Left kidney (tissue), 8 donors: ENCODE results near the gene FCER2. TPM values are rescaled to one million over a fixed set of nuclear protein-coding genes. Genes with fewer than 3 reads are reported as not detected.
"Not testable (repeated sequence)": the region's sequence is repeated elsewhere in the genome, so short reads cannot be mapped to it uniquely, and the experiment has no call there.

Source experiments
- DNase-seq: peaks from one replicate; pipeline ENCODE4 v3.0.0-alpha.2; 2013
- long read RNA-seq, 8 donors: transcript quantifications; one replicate each; lab custom pipeline, GENCODE V29; 2026
- polyA plus RNA-seq: library from polyadenylated mRNA; unstranded; fragments of 120-200 nt; gene quantifications from one replicate; pipeline ENCODE4 v1.2.1, GENCODE V29; 2013; ENCODE audit not compliant: insufficient read length

Gene FCER2, protein sequence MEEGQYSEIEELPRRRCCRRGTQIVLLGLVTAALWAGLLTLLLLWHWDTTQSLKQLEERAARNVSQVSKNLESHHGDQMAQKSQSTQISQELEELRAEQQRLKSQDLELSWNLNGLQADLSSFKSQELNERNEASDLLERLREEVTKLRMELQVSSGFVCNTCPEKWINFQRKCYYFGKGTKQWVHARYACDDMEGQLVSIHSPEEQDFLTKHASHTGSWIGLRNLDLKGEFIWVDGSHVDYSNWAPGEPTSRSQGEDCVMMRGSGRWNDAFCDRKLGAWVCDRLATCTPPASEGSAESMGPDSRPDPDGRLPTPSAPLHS
- polyA plus RNA-seq: not detected
- long read RNA-seq, donor 1: 0 reads
- long read RNA-seq, donor 2: 0 reads
- long read RNA-seq, donor 3: 0 reads
- long read RNA-seq, donor 4: 0 reads
- long read RNA-seq, donor 5, partial matches to known transcripts: 0 of 1 reads
- long read RNA-seq, donor 5, other reads (novel, unspliced or antisense): 0 of 1 reads
- long read RNA-seq, donor 6: 0 reads
- long read RNA-seq, donor 7: 0 reads
- long read RNA-seq, donor 8: 0 reads

DNA sequence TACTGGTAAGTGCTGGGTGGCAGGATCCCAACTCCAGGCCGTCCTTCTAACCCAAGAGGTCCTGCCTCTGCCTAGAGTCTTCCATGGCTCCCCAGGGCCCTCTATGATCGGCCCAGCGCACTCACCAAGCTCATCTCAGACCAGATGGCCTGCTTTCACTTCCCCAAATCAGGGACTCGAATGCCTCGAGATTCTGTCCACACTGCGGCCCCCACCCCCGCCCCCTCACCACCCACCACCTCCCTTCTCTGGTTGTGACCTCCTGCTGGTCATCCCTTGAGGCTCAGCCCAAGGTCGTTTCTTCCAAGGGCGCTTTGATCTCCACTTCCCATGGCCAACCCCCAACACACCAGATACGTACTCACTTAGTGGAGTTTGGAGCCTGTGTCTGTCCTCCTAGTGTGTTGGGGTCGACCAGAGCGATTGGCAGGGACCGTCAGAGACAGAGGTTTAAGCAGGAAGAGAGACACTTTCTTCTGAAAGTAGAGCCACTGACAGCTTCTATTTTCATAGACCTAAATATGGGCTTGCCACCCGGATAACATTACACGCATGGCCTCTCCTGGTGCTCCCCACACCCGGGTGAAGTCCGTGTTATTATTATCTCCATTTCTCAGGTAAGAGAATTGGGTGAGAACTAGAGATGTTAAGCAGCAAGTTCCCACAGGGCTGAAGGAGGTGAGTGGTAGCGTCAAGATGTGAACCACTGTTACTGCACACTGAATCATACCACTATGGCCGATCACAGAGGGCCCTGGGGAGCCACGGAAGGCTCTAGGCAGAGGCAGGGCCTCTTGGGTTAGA is at the start of gene FCER2:
Gene FCER2, minus strand, starts transcription at position 478 of the 804 bp plus-strand sequence. CDS start 2,371 bp downstream, outside the sequence.
- no peak for DNase-seq

DNA sequence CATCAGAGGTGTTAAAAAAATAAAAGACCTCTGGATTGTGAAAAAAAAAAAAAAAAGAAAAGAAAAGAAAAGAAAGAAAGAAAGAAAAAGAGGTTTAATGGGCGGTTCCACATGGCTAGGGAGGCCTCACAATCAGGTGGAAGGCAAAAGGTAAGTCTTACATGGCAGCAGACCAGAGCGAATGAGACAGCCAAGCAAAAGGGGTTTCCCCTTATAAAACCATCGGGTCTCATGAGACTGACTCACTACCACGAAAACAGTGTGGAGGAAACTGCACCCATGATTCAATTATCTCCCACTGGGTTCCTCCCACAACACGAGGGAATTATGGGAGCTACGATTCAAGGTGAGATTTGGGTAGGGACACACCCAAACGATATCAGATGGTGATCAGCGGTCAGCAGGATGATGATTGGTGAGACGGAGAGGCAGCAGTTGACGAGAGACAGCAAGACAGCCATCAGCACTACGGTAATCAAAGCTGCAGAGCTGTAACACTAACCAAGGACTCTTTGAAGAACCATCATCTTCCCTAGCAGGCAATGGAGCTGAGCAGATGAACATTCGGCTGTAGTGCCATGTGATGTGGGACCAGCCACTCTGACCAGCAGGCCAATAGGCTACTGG is 49.3 kb upstream of the FCER2 start:
- no peak for DNase-seq

DNA sequence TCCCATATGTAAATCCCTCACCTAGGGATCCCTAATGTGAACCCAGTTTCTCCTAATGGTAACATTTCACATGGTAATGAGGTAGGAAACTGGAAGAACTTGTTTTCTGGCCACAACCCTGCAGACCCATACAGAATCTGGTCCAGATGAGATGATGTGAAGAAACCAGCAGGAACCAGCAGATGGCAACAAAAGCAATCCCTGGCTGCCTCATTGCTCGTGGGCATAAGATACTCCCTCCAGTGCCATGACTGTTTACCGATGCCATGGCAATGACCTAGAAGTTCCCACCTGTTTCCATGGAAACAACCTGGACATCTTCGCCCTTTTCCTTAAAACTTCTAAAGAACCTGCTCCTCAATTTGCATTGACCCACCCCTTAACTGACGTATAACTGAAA is 46.8 kb upstream of the FCER2 start:
- peak; percentile 36 for DNase-seq

DNA sequence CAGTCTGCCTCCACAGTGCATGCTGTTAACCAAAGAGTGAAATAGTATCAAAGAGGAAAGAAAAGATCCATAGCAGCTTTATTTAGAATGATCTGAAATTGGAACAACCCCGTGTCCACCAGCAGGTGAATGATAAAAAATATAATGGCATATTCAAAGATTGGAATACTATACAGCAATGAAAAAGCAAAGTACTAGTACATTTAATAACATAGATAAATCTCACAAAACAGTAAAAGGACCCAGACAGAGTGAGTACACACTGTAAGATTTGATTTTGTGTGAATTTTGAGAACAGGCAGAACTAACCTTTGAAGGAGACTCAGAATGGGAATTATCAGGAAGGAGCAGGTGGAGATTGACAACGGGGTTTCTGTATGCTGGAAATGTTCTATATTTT is 46.2 kb upstream of the FCER2 start:
- DNase-seq: no peak

DNA sequence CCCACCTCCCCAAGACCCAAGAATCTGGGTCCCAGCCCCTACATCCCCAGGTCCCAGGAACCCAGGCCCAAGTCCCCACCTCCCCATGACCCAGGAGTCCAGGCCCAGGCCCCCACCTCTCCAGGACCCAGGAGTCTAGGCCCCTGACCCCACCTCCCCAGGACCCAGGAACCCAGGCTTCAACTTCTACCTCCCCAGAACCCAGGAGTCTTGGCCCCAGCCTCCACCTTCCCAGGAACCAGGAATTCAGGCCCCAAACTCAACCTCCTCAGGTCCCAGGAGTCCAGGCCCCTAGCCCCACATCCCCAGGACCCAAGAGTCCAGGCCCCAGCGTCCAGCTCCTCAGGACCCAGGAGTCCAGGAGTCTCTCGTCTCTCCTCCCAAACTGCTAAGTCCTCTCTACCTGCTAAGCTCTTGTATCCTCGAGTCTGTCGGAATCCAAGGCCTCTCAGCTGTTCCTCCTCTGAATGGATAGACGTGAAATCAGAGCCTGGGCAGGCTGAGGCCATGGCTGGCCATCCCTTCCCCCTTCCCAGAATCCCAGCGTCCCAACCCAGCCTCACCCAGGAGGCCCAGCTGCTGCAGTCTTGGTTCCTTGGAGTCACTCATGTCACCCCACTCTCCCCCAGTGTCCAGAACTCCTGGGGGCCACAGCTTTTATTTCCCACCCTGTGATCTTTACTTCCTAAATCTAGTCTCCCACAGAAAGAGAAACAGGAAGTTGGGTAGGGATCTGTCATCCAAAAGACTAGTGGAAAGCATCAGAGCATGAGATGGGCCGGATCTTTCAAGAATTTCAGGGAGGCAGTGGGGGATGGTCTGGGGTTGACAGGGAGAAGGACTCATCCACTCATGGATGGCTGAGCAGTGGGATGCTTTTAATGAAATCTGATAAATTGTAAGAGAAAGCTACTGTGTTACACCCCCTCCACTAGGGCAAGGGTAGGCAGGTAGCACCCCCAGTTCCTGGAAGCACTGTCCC is 45.3 kb upstream of the FCER2 start, which contains the start of gene CD209:
Gene CD209, minus strand, starts transcription at position 632 of the 982 bp plus-strand sequence. Its CDS starts 23 bp downstream, at position 609.
- peak; percentile 39 for DNase-seq

DNA sequence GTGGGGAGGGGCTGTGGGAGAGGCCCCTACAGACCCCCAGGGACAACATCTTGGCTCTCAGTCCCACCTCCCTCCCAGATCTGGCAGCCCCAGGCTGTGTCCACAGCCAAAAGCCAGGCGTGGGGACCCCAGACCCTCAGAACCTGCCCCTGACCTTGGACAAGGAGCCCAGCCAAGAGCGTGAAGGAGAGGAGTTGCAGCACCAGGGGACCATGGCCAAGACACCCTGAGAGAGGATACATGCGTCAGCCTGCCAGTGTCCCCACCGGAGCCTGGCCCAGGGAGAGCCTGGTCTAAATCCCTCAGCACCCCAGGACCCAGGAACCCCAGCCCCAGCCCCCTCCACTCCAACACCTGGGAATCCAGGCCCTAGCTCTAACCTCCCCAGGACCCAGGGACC is 44.4 kb upstream of the FCER2 start:
- not testable (repeated sequence) for DNase-seq

DNA sequence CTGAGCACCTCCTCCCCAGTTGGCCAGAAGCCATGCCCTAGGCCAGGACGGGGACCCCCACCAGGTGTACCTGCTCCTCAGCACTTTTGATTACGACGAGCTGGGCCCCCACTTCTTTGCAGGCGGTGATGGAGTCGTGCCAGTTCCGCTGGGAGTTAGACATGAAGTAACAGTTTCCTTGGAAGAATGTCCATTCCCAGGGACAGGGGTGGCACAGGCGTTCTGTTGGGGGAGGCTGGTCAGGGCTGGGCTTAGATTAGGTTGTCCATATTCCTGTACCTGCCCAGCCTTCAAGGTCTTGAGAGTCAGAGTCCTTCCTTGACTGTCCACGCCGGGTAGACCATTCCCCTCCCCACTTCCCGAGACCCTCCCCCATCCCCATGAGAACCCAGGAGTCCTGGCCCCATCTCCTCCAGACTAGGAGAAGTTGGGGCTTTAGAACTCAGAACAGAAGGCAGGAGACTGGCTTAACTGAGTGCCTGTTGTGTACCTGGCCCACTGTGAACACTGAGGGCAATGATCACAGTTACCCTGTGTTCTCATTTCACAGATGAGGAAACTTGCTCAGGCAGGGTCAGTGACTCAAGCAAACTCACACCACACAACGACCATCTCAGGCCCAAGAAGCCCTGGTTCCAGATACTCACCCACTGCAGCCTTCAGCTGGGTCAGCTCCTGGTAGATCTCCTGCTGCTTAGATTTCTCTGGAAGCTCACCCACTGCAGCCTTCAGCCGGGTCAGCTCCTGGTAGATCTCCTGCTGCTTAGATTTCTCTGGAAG is 43.1 kb upstream of the FCER2 start:
- no peak for DNase-seq

DNA sequence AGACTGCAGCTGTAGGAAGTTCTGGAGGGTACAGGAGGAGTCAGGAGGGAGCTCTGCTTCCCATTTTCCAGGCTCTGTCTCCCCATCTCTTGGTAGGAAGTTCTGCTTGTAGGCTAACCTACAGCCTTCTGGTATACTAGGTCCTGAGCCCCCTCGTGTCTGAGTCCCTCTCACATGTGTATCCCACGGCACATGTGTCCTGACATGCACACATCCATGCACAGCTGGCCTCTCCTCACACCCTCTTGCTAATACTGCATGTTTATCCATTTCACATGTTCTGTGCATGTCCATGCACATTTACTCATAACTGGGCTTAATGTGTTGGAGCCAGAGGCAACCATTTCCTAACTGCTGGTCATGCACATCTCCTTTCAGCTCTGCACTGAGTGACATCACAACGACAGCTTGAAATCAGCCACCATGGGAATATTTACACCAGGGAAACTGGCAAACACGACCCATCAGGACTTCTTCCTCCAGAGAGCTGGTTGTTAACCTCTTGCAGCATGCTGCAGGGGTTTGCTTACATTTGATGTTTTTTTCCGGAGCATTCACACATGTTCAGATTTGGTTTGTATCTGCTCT is 42.4 kb upstream of the FCER2 start:
- DNase-seq: no peak

DNA sequence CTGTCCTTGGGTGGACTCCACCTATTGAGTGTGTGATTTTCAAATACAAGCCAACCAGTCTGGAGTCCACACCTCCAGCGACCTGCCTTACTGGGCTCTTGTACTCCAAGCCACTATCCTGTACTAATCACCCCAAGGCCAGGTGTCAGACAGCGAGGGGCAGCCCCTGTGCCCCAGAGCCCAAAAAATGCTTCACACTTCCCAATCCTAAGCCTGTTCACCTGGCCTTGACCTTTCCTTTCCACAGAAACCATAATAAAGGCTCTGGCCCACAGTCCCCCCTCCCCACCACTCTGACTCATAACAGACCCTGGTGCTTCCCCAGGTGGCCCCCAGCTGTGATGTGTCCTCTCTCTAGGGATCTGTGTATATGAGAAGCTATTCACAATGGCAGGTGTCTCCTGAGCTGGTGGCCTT is 41.5 kb upstream of the FCER2 start:
- no peak for DNase-seq

DNA sequence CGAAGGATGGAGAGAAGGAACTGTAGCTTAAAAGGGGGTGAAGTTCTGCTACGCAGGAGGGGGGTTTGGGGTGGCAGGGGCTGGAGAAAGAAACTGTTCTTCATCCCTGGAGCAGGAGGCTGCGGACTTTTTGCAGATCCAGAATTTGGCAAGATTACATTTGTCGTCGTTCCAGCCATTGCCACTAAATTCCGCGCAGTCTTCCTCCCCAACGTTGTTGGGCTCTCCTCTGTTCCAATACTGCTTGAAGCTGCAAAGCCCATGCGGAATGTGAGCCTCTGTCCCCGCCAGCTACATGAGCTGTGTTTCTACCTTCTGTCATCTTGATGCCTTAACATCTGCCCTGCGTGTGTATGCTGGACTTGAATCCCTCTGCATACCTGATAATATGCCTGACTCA is 41.1 kb upstream of the FCER2 start:
- no peak for DNase-seq

DNA sequence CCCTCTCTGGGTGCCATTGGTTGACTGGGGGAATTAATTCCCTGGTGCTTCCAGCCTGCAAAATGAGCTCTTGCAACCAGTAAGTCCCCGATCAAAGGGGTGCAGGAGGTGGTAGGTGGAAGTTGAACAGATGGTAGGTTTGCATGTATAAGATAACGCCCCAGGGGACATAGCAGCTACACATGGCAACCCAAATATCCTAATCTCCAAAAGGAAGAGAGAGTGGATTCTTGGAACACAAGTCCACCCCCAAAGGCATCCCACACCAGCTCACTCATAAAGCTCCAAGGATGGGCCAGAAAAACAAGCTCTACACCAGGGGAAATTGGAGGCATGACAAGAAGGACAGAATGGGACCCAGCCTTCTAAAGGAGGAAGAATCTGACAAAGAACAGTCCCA is 40.6 kb upstream of the FCER2 start:
- DNase-seq: no peak

DNA sequence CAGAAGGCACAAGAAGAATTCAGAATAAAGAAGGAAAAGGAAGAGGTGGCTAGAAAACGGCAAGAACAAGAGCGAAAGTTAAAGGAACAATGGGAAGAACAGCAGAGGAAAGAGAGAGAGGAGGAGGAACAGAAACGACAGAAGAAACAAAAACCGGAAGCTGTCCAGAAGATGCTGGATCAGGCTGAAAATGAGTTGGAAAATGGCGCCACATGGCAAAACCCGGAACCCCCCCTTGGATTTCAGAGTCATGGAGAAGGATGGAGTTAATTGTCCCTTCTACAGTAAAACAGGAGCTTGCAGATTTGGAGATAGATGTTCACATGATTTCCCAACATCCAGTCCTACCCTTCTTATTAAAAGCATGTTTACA is 38.7 kb upstream of the FCER2 start:
- DNase-seq: no peak

DNA sequence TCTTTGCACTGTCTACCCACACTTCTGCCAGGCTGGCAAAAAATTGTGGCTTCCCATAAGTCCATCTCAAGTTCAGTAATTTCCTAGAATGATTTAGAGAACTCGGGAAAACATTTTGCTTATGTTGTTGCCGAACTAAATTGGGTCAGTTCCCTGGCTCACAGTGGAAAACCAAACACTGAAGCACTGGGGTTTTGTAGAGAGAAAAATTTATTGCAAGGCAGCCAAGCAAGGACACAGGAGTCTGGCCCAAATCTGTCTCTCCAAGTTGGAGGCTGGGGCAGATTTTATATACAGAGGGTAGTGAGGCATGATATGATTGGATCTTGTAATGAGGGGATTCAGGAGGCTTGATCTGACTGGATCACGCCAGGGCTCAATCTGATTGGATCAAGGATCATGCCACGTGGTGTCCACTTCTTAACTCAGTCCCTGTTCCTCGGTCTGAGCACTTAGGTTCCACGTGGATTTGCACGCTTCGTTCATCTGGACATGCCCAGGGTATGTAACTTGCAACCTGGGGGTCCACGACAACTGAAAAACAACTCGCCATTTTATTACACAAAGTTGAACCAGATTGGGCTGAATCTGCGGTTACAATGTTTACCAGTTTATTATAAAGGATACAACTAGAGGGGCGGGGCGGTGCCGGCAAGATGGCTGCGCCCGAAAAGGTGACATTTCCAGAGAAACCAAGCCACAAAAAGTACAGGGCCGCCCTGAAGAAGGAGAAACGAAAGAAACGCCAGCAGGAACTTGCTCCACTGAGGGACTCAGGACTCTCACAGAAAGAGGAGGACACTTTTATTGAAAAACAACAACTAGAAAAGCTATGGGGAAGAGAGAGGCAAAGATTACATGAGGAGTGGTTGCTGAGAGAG is 38.1 kb upstream of the FCER2 start:
- DNase-seq: no peak

DNA sequence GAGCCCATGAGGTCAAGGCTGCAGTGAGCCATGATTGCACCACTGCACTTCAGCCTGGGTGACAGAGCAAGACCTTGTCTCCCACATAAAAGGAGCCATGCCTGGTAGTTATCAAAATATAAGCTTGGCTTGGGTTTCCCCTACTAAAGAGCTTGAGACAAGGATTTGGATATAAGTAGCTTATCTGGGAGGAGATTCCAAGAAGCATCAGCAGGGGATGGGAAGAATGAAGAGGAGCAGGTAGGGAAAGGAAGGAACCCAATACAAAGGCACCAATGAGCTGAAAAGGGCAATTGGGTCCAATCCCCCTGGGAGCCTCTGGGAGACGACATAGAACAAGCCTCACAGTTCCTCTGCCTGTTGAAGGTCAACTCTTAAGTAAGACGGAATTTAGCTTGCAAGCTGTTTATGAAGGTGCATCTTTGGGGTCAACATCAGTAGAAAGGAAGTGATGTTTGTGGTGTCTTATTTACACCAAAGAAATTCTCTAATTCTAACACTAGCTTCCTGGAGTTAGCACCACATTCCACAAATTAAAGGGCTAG is 37.4 kb upstream of the FCER2 start:
- no peak for DNase-seq

DNA sequence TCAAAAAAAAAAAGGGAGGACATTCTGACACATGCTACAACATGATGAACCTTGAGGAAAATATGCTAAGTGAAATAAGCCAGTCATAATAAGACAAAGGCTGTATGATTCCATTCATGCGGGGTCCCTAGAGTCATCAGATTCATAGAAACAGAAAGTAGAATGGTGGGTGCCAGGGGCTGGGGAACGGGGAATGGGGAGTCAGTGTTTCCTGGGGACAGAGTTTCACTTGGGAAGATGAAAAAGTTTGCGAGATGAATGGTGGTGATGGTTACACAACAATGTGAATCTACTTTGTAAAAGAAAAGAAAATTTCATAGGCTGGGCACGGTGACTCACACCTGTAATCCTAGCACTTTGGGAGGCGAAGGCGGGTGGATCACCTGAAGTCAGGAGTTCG is 36.1 kb upstream of the FCER2 start:
- no peak for DNase-seq

DNA sequence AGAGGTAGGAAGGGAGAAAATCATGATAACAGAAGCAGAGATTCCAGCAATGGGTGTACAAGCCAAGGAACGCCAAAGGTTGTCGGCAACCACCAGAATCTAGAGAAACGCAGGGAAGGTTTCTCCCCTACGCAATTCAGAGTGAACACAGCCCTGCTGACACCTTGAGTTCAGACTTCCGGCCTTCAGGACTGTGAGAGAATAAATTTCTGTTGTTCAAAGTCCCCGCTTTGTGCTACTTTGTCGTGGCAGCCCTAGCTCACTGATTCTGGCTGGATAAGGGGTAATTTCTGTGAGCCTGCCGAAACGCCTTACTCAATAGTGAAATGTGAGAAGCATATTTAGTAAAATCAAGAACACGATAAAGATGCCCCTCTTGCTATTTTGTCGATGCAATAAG is 35.3 kb upstream of the FCER2 start:
- no peak for DNase-seq

DNA sequence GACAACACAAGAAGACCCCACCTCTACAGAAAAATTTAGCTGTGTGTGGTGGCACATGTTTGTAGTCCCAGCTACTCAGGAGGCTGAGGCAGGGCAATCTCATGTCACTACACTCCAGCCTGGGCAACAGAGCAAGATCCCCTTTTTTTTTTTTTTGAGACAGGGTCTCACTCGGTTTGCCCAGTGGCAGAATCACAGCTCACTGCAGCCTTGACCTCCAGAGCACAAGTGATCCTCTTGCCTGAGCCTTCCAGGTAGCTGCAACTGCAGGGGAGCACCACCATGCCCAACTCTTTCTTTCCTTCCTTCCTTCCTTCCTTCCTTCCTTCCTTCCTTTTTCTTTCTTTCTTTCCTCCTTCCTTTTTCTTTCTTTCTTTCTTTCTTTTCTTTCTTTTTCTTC is 34.2 kb upstream of the FCER2 start:
- DNase-seq: no peak
